Esophagus squamous epithelium (tissue), 5 donors: ENCODE results near the gene IGFBP3. TPM values are rescaled to one million over a fixed set of nuclear protein-coding genes. Genes with fewer than 3 reads are reported as not detected.

Experiments used
- DNase-seq: peaks from one replicate; lab custom pipeline; 2025; lab: John Stamatoyannopoulos, UW
- H3K27ac ChIP-seq, 4 donors: fragments of 200-600 bp; sonication (generic); one replicate each; pipeline ENCODE4 v1.5.1; 2016 to 2019; ENCODE audit warnings: mild to moderate bottlenecking in 1 of 4
- H3K27me3 ChIP-seq, 4 donors: fragments of 200-600 bp; sonication (generic); 1 replicate in 3 of 4; 2 replicates in 1 of 4; pipeline versions ENCODE4 v1.5.1 to v1.6.0; 2017 to 2021; ENCODE audit warnings: antibody characterized with exemption in 1 of 4
- H3K36me3 ChIP-seq, 3 donors: fragments of 200-600 bp; sonication (generic); one replicate each; pipeline ENCODE4 v1.5.1; 2016 to 2019
- H3K4me1 ChIP-seq, 3 donors: fragments of 200-600 bp; sonication (generic); one replicate each; pipeline ENCODE4 v1.5.1; 2017 to 2019
- H3K4me3 ChIP-seq, 4 donors: fragments of 200-600 bp; sonication (generic); 1 replicate in 3 of 4; 2 replicates in 1 of 4; pipeline ENCODE4 v1.5.1; 2016 to 2019; ENCODE audit warnings: mild to moderate bottlenecking in 2 of 4, moderate library complexity in 1 of 4
- H3K9me3 ChIP-seq, 3 donors: fragments of 200-600 bp; sonication (generic); one replicate each; pipeline ENCODE4 v1.5.1; 2016 to 2019
- CTCF ChIP-seq, 6 experiments: fragments of 450-650 bp in 4 of 6; fragments of 200-600 bp in 2 of 6; sonication (generic) in 2 of 6; IDR thresholded peaks; one replicate each; pipeline ENCODE4 v1.5.1; 2016 to 2019; ENCODE audit warnings: antibody characterized with exemption in 6 of 6, mild to moderate bottlenecking in 4 of 6, moderate library complexity in 4 of 6
- POLR2A ChIP-seq, 4 donors: fragments of 450-650 bp; IDR thresholded peaks; one replicate each; pipeline ENCODE4 v1.6.1; 2017; ENCODE audit warnings: antibody characterized with exemption in 4 of 4, mild to moderate bottlenecking in 4 of 4, moderate library complexity in 3 of 4
- WGBS, 2 donors: methylation state at CpG; one replicate each; pipeline ENCODE4 v1.1.5; 2018; 5-methylcytosine and 5-hydroxymethylcytosine counted together
- intact Hi-C: fragments of 100-400 bp; cut with DNase I; formaldehyde crosslinking; loops from one replicate; pipeline ENCODE4 v1.15.0; 2022
- total RNA-seq, 4 donors: library from RNA; depleted of rRNA; stranded (reverse); fragments of >200 nt; gene quantifications; one replicate each; pipeline ENCODE4 v1.1.0, GENCODE V29; 2016
- donor health status: DM: yes; HTN: yes; CAD: no.

Gene IGFBP3
- total RNA-seq, 4 donors from 2014 or later, result 11.8 to 68.4 (median 47.9) TPM

GRCh38 chr7:45892407-45893035, 28.6 kb downstream of the IGFBP3 start:
- H3K4me3 ChIP-seq, result no peak overlapping the region
- intact Hi-C loops, result no loop called here
- WGBS, 2 donors, result 65 to 89% methylated on average over 3 to 5 of the region's 6 CpGs
- no peak for TF ChIP-seq CTCF (IDR thresholded peaks at IDR 0.05)
- no peak for TF ChIP-seq POLR2A (IDR thresholded peaks at IDR 0.05)
- no peaks in the 10 kb centered on the region for H3K9me3 ChIP-seq
- DNase-seq, result no peak
- peaks cover 0 to 13% (median 8%) of the 10 kb centered on the region in 3 donors for H3K4me1 ChIP-seq
- no peaks in the 10 kb centered on the region for H3K36me3 ChIP-seq
- no peak overlapping the region for H3K27ac ChIP-seq
- peaks cover 0 to 75% (median 2%) of the 10 kb centered on the region in 4 donors for H3K27me3 ChIP-seq

DNA sequence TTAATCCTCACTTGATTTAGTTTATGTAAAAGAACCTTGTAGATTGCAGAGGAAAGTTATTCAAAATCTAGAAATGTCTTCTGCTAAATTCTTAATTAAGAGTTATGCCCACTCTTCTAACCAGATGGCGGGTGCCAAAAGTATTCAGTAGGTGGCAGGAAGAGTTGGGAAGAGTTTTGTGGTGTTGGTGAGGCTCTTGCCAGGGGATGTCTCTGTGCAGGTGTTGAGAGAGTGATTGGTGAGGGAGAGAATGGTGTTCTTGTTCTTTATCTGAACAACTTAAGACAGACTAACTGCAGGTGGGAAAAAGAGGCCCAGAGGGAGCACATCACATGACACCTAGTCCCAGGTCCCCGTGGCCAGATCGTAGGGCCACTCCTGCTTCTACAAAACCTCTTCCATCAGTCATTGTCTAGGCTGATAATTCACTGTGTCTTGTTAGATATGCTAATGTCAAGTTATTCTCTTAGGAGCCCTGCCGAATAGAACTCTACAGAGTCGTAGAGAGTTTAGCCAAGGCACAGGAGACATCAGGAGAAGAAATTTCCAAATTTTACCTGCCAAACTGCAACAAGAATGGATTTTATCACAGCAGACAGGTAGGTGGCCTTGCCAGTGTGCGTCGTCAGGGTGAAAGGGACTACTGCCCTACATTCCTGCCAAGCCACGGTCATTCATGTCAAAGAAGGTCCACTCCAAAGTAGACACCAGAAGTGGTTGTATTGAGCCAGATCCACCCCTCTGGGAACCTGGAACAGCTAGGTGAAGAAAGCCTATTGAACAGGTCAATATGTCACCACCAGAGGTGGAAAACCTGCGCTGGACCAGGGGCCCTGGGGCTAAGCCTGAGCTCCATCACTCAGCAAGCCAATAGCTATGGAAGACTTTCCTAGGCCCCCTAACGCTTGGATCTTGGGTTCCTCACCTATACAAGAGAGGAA, 29.3 kb downstream of the IGFBP3 start:
- peaks cover 0 to 80% (median 2%) of the 10 kb centered on the region in 4 donors for H3K27me3 ChIP-seq

DNA sequence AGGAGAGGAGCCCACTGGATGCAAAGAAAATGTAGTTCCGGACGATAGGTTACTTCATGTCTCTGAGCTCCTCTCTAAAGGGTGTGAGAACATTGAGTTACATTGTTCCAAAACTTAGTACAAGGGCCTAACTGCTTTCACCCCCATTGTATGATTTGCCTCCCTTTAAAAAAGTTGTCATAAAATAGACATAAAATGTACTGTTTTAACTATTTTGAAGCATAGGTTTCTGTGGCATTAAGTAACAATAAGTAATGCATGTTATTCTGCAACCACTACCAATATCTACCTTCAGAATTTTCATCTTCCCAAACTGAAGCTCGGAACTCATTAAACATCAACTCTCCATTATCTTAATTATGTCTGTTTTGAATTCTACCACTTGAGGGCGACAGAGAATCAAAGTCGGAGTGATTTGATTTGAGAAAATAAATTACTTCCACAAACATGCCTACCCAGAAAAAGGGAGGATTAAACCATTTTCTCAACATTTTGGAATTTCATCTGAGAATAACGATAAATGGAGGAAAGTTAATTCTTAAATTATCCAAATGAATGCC, 30.1 kb downstream of the IGFBP3 start:
- Histone ChIP-seq H3K4me3 (no peak overlapping the region), H3K9me3 (no peaks in the 10 kb centered on the region), H3K4me1 (peaks cover 0 to 13% (median 8%) of the 10 kb centered on the region in 3 donors), H3K27ac (no peak overlapping the region), H3K36me3 (no peaks in the 10 kb centered on the region), H3K27me3 (peaks cover 0 to 81% (median 2%) of the 10 kb centered on the region in 4 donors)
- 36 to 37% methylated on average over 6 of the region's 6 CpGs for WGBS, 2 donors
- intact Hi-C loops, result no loop called here
- peak in 4 of 6 experiments; percentile 24 to 68 (median 54) for TF ChIP-seq CTCF (IDR thresholded peaks at IDR 0.05)
- no peak for TF ChIP-seq POLR2A (IDR thresholded peaks at IDR 0.05)
- no peak for DNase-seq

More for the DNA sequence above, 29.3 kb downstream of the IGFBP3 start:
- Histone ChIP-seq H3K27ac (no peak overlapping the region), H3K36me3 (no peaks in the 10 kb centered on the region), H3K9me3 (no peaks in the 10 kb centered on the region), H3K4me3 (no peak overlapping the region), H3K4me1 (peaks cover 0 to 13% (median 8%) of the 10 kb centered on the region in 3 donors)
- intact Hi-C loops, result no loop called here
- WGBS, 2 donors, result 58 to 73% methylated on average over 10 of the region's 10 CpGs
- no peak for DNase-seq
- no peak for TF ChIP-seq POLR2A (IDR thresholded peaks at IDR 0.05)
- TF ChIP-seq CTCF (IDR thresholded peaks at IDR 0.05), result no peak

DNA sequence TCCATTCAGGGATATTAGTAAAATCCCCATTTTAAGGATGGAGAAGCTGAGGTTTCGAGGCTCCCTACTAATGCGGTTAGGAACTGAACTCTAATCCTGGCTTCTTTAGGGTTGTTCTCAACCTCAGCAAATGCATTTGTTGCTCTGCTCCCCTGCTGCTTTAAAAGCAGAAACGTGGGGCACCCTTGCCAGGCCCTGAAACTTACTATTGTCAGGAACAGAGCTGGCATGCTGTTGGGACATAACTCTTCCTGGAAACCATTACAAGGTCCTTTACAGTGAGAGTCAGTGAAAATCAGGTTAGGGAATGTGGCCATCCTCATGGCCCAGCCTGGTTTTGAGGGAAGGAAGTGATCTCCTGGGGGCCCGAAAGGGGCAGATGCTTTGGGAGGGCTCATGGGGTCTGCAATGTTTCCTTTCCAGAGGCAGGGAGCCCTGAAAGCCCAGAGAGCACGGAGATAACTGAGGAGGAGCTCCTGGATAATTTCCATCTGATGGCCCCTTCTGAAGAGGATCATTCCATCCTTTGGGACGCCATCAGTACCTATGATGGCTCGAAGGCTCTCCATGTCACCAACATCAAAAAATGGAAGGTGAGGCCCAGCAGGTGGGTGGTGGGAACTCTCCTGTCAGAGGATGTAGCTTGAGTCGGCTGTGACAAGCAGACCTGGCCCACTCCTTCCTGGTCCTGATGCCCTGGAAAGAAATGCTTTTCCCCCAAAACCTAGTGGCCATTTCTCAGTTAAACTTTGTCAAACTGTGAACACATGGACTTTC, 30.8 kb downstream of the IGFBP3 start:
- Histone ChIP-seq H3K27ac (no peak overlapping the region), H3K4me1 (peaks cover 0 to 13% (median 8%) of the 10 kb centered on the region in 3 donors), H3K9me3 (no peaks in the 10 kb centered on the region), H3K36me3 (no peaks in the 10 kb centered on the region), H3K4me3 (no peak overlapping the region), H3K27me3 (peaks cover 0 to 85% (median 2%) of the 10 kb centered on the region in 4 donors)
- WGBS, 2 donors, result 90% methylated on average over 7 to 8 of the region's 8 CpGs
- no peak for DNase-seq
- TF ChIP-seq CTCF (IDR thresholded peaks at IDR 0.05) (no peak), POLR2A (IDR thresholded peaks at IDR 0.05) (no peak)
- intact Hi-C loops, result no loop called here
